ENCODE results near the gene KDM4F.

Gene KDM4F

GRCh38 chr11:95091663-95092180 is 42.5 kb downstream of the KDM4F start:
- no peaks in the 10 kb centered on the region for H3K9me3 Mint-ChIP-seq
- peaks cover 6% of the 10 kb centered on the region for H3K36me3 Mint-ChIP-seq (ENCODE audit: low read depth)
- H3K4me3 Mint-ChIP-seq: peak overlapping the region; percentile 92
- ATAC-seq (no peak), DNase-seq (no peak)
- no peaks in the 10 kb centered on the region for H3K27me3 Mint-ChIP-seq
- H3K4me1 Mint-ChIP-seq: peaks cover 76% of the 10 kb centered on the region
- peak overlapping the region; percentile 7 for H3K27ac Mint-ChIP-seq

GRCh38 chr11:95092549-95093324 is 43.5 kb downstream of the KDM4F start:
- peaks cover 13% of the 10 kb centered on the region for H3K36me3 Mint-ChIP-seq (ENCODE audit: low read depth)
- H3K27me3 Mint-ChIP-seq: no peaks in the 10 kb centered on the region
- H3K4me1 Mint-ChIP-seq: peaks cover 86% of the 10 kb centered on the region
- no peaks in the 10 kb centered on the region for H3K9me3 Mint-ChIP-seq
- DNase-seq (peak; percentile 44), ATAC-seq (peak; percentile 45)
- H3K4me3 Mint-ChIP-seq: peak overlapping the region; percentile 92
- peak overlapping the region; percentile 41 for H3K27ac Mint-ChIP-seq

GRCh38 chr11:95093548-95093947 is 44.3 kb downstream of the KDM4F start:
- Mint-ChIP-seq H3K27me3 (no peaks in the 10 kb centered on the region), H3K27ac (peak overlapping the region; percentile 41), H3K9me3 (no peaks in the 10 kb centered on the region), H3K4me1 (peaks cover 85% of the 10 kb centered on the region), H3K36me3 (ENCODE audit: low read depth) (peaks cover 16% of the 10 kb centered on the region), H3K4me3 (no peak overlapping the region)
- DNase-seq (no peak), ATAC-seq (no peak)

GRCh38 chr11:95095858-95096587 is 46.8 kb downstream of the KDM4F start:
- ATAC-seq (peak; percentile 64), DNase-seq (no peak)
- Mint-ChIP-seq H3K9me3 (no peaks in the 10 kb centered on the region), H3K27me3 (no peaks in the 10 kb centered on the region), H3K27ac (peak overlapping the region; percentile 79), H3K36me3 (ENCODE audit: low read depth) (peaks cover 23% of the 10 kb centered on the region), H3K4me1 (peaks cover 70% of the 10 kb centered on the region), H3K4me3 (peak overlapping the region; percentile 40)

GRCh38 chr11:95097209-95097608 is 48.0 kb downstream of the KDM4F start:
- H3K27ac Mint-ChIP-seq: peak overlapping the region; percentile 53
- DNase-seq: no peak
- peaks cover 20% of the 10 kb centered on the region for H3K36me3 Mint-ChIP-seq (ENCODE audit: low read depth)
- no peaks in the 10 kb centered on the region for H3K9me3 Mint-ChIP-seq
- no peaks in the 10 kb centered on the region for H3K27me3 Mint-ChIP-seq
- no peak for ATAC-seq
- H3K4me3 Mint-ChIP-seq: peak overlapping the region; percentile 5
- H3K4me1 Mint-ChIP-seq: peaks cover 58% of the 10 kb centered on the region

GRCh38 chr11:95098826-95099225 is 49.6 kb downstream of the KDM4F start:
- H3K4me3 Mint-ChIP-seq: no peak overlapping the region
- H3K4me1 Mint-ChIP-seq: peaks cover 49% of the 10 kb centered on the region

GRCh38 chr11:95100191-95100648 is 51.0 kb downstream of the KDM4F start:
- Mint-ChIP-seq H3K27me3 (no peaks in the 10 kb centered on the region), H3K9me3 (no peaks in the 10 kb centered on the region), H3K27ac (no peak overlapping the region), H3K4me3 (no peak overlapping the region), H3K4me1 (peaks cover 35% of the 10 kb centered on the region), H3K36me3 (ENCODE audit: low read depth) (peaks cover 20% of the 10 kb centered on the region)
- ATAC-seq (no peak), DNase-seq (no peak)

More at GRCh38 chr11:95098826-95099225, 49.6 kb downstream of the KDM4F start:
- DNase-seq: no peak
- Mint-ChIP-seq H3K27me3 (no peaks in the 10 kb centered on the region), H3K36me3 (ENCODE audit: low read depth) (peaks cover 20% of the 10 kb centered on the region), H3K9me3 (no peaks in the 10 kb centered on the region), H3K27ac (no peak overlapping the region)
- no peak for ATAC-seq

All from activated naive CD8-positive, alpha-beta T cell treated with anti-CD3 and anti-CD28 coated beads, Interleukin-2, amount 50 U/mL, for 24 hours (primary cell).